ENCODE measurements around the gene VPS13A.

- TF ChIP-seq CTCF (IDR thresholded peaks at IDR 0.05; ENCODE audit: low read depth, low read length, missing input control) = no peak
- no peak for TF ChIP-seq GABPA (IDR thresholded peaks at IDR 0.05 in 1 of 2, conservative IDR thresholded peaks at IDR 0.05 in 1 of 2)
- TF ChIP-seq MAX (IDR thresholded peaks at IDR 0.05) = no peak
- no peak for TF ChIP-seq FOXA1 (IDR thresholded peaks at IDR 0.05)
- TF ChIP-seq SP1 (IDR thresholded peaks at IDR 0.05) = no peak
- no peak for TF ChIP-seq TAF1 (conservative IDR thresholded peaks at IDR 0.05)
- TF ChIP-seq RAD21 (IDR thresholded peaks at IDR 0.05) = no peak
- TF ChIP-seq YY1 (IDR thresholded peaks at IDR 0.05) = no peak
Measured at GRCh38 chr9:77442436-77442835, 265.1 kb downstream of the VPS13A start.

Measured in liver (tissue), 3 donors.